Regular cardiac myocyte (primary cell): Measurements from ENCODE around the gene FAM170A. TPM values are rescaled to one million over a fixed set of nuclear protein-coding genes. Genes with fewer than 3 reads are reported as not detected.

Experiments used
- total RNA-seq: library from RNA; depleted of rRNA; stranded (reverse); fragments of >200 nt; gene quantifications from 2 replicates; pipeline ENCODE4 v1.2.3, GENCODE V29; 2014

Gene FAM170A
- not detected in 2 replicates for total RNA-seq

GRCh38 chr5:119629339-119629738, at the start of gene FAM170A:
TSS of gene FAM170A (plus strand) at chr5:119629558. CDS start at chr5:119629769, 211 bp downstream.

Other genes starting within 250 kb of the FAM170A start
- 140 and 282 TPM in 2 replicates for gene HSD17B4, start 177.1 kb upstream of the FAM170A start, total RNA-seq